Endodermal cell (in vitro differentiated cells): ENCODE measurements around the gene LSAMP. TPM values are rescaled to one million over a fixed set of nuclear protein-coding genes. Genes with fewer than 3 reads are reported as not detected.
"Not testable (repeated sequence)": the region's sequence is repeated elsewhere in the genome, so short reads cannot be mapped to it uniquely, and the experiment has no call there.

ENCODE experiments used
- DNase-seq: peaks from one replicate; pipeline ENCODE4 v3.0.0-alpha.2; 2017
- H3K27ac ChIP-seq: 2 replicates; pipeline ENCODE4 v1.5.1; 2013; ENCODE audit warnings: mild to moderate bottlenecking, low read depth, low read length, moderate library complexity
- H3K27me3 ChIP-seq: 2 replicates; pipeline ENCODE4 v1.6.1; 2013; ENCODE audit warnings: mild to moderate bottlenecking, low read length, moderate library complexity; ENCODE audit not compliant: insufficient read depth, control insufficient read depth, poor library complexity, severe bottlenecking
- H3K36me3 ChIP-seq: 2 replicates; pipeline ENCODE4 v1.7.0; 2013; ENCODE audit warnings: mild to moderate bottlenecking, low read length, moderate library complexity; ENCODE audit not compliant: control insufficient read depth, insufficient read depth
- H3K4me1 ChIP-seq: one replicate; pipeline ENCODE4 v1.7.0; 2013; ENCODE audit warnings: low read length; ENCODE audit not compliant: control insufficient read depth, insufficient read depth
- H3K4me3 ChIP-seq: 2 replicates; pipeline ENCODE4 v1.5.1; 2013; ENCODE audit warnings: mild to moderate bottlenecking, low read length, moderate library complexity
- H3K9ac ChIP-seq: 2 replicates; pipeline ENCODE4 v1.6.1; 2013; ENCODE audit warnings: mild to moderate bottlenecking, low read length, moderate library complexity; ENCODE audit not compliant: poor library complexity, severe bottlenecking; ENCODE audit errors: extremely low read depth
- H3K9me3 ChIP-seq: 2 replicates; pipeline ENCODE4 v1.6.1; 2013; ENCODE audit warnings: mild to moderate bottlenecking, low read length, moderate library complexity; ENCODE audit not compliant: control insufficient read depth
- H3K27ac Mint-ChIP-seq: 2 replicates; pipeline ENCODE4 v1.8.0; 2020; ENCODE audit warnings: mixed read lengths
- H3K27me3 Mint-ChIP-seq: 2 replicates; pipeline ENCODE4 v1.8.0; 2021; ENCODE audit warnings: mild to moderate bottlenecking, mixed read lengths; ENCODE audit not compliant: insufficient read depth
- H3K36me3 Mint-ChIP-seq: 2 replicates; pipeline ENCODE4 v1.8.0; 2020; ENCODE audit warnings: low read depth, mixed read lengths
- H3K4me1 Mint-ChIP-seq: 2 replicates; pipeline ENCODE4 v1.8.0; 2020; ENCODE audit warnings: mixed read lengths
- H3K4me3 Mint-ChIP-seq: 2 replicates; pipeline ENCODE4 v1.8.0; 2020; ENCODE audit warnings: mild to moderate bottlenecking, moderate library complexity, mixed read lengths
- H3K9me3 Mint-ChIP-seq: 2 replicates; pipeline ENCODE4 v1.8.0; 2020; ENCODE audit warnings: mild to moderate bottlenecking, mixed read lengths
- CTCF ChIP-seq: fragments of 200-600 bp; sonication (generic); conservative IDR thresholded peaks from 2 replicates; pipeline ENCODE4 v1.5.0; 2021; ENCODE audit warnings: antibody characterized with exemption, mild to moderate bottlenecking
- WGBS, 2 experiments: methylation state at CpG; one replicate each; pipeline versions ENCODE4 v1.1.5 to v1.1.7; 2013; ENCODE audit warnings: missing lambda C conversion rate in 2 of 2, mixed read lengths in 1 of 2; ENCODE audit not compliant: insufficient coverage in 1 of 2, insufficient read length in 1 of 2; 5-methylcytosine and 5-hydroxymethylcytosine counted together
- total RNA-seq, 2 donors: library from RNA; stranded (reverse); fragmentation: NEBNext Ultra II Directional in 1 of 2; extraction: Animal tissue kit (Norgen Biotek cat#: 25700) in 1 of 2; gene quantifications; 2 replicates in 1 of 2; 3 replicates in 1 of 2; pipeline ENCODE4 v1.2.1, GENCODE V29; 2021

The LSAMP gene
- total RNA-seq, 2 donors from 2014 or later: 4.4 to 10.2 TPM

DNA sequence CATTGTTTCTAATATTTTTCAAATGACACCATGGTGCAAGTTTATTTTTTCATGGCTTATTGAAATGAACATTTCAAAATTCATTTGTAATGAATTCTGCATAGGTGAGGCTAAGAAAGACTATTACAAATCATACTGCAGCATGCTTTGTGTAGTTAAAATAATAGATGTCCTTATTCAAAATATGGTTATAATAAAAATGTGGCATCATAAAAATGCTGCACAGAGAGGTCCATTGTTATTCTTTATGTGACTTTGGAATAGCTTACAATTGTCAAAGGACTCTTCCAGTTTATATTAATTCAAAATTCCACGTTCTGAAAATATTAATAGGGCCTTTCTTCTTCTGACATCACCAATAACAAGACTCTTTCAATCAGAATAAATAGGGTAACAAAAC, 599.3 kb downstream of the LSAMP start:
- no peaks in the 10 kb centered on the region for H3K9me3 ChIP-seq
- no peak overlapping the region for H3K9ac ChIP-seq
- no peak overlapping the region for H3K27ac ChIP-seq
- H3K27ac Mint-ChIP-seq: no peak overlapping the region
- H3K4me1 ChIP-seq: peaks cover 2% of the 10 kb centered on the region
- H3K4me3 Mint-ChIP-seq: no peak overlapping the region
- H3K4me3 ChIP-seq: no peak overlapping the region
- no peak for TF ChIP-seq CTCF
- no peak for DNase-seq
- H3K27me3 ChIP-seq: no peaks in the 10 kb centered on the region
- no peaks in the 10 kb centered on the region for H3K9me3 Mint-ChIP-seq
- H3K27me3 Mint-ChIP-seq: no peaks in the 10 kb centered on the region
- H3K36me3 Mint-ChIP-seq: no peaks in the 10 kb centered on the region
- WGBS, 2 experiments: 43% methylated on average over 1 of the region's 1 CpG; no CpG with 5 or more reads in 1 of the 2 experiments
- H3K36me3 ChIP-seq: no peaks in the 10 kb centered on the region
- peaks cover 29% of the 10 kb centered on the region for H3K4me1 Mint-ChIP-seq

DNA sequence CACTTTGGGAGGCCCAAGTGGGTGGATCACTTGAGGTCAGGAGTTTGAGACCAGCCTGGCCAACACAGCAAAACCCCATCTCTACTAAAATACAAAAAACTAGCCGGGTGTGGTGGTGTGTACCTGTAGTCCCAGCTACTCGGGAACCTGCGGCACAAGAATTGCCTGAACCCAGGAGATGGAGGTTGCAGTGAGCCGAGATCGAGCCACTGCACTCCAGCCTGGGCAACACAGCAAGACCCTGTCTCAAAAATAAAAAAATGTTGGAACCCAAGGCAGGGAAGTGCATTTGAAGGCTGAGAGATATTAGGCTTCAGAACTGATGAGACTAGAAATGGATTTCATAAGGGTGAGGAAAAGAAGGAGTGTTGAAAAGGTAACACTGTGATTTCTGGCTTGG, 600.6 kb downstream of the LSAMP start:
- not testable (repeated sequence) for H3K4me3 Mint-ChIP-seq, DNase-seq, H3K4me1 ChIP-seq, H3K27ac ChIP-seq, H3K4me3 ChIP-seq, H3K9me3 ChIP-seq, H3K27me3 ChIP-seq, H3K36me3 Mint-ChIP-seq, H3K9me3 Mint-ChIP-seq, H3K36me3 ChIP-seq, H3K27ac Mint-ChIP-seq, H3K9ac ChIP-seq, H3K27me3 Mint-ChIP-seq
- WGBS, 2 experiments: 84 to 88% methylated on average over 5 of the region's 5 CpGs
- H3K4me1 Mint-ChIP-seq: peaks cover 29% of the 10 kb centered on the region

DNA sequence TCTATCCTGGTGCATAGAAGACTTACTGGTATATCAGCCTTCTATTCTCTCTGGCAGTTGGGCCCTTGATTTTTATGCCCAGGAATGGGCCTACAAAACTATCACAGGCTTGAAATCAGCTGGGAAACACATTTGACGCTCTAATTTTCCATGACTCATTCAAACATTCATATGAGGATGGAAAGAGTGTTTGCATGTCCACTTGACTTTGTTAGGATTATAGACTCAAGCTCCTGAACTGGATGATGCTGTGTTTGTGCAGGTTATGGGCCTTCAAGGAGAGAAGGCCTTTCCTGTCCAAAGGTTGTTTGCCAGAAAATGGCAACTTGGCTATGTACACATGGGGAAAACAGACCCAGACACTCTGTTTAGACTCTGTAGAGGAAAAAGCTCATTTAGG, 602.1 kb downstream of the LSAMP start:
- Mint-ChIP-seq H3K4me3 (no peak overlapping the region), H3K27me3 (no peaks in the 10 kb centered on the region), H3K36me3 (no peaks in the 10 kb centered on the region), H3K27ac (no peak overlapping the region), H3K4me1 (peaks cover 15% of the 10 kb centered on the region), H3K9me3 (no peaks in the 10 kb centered on the region)
- Histone ChIP-seq H3K4me3 (no peak overlapping the region), H3K9ac (no peak overlapping the region), H3K9me3 (no peaks in the 10 kb centered on the region), H3K27me3 (no peaks in the 10 kb centered on the region), H3K36me3 (no peaks in the 10 kb centered on the region), H3K4me1 (peaks cover 2% of the 10 kb centered on the region), H3K27ac (no peak overlapping the region)
- 86 to 100% methylated on average over 1 of the region's 1 CpG for WGBS, 2 experiments
- TF ChIP-seq CTCF: no peak
- DNase-seq: no peak

DNA sequence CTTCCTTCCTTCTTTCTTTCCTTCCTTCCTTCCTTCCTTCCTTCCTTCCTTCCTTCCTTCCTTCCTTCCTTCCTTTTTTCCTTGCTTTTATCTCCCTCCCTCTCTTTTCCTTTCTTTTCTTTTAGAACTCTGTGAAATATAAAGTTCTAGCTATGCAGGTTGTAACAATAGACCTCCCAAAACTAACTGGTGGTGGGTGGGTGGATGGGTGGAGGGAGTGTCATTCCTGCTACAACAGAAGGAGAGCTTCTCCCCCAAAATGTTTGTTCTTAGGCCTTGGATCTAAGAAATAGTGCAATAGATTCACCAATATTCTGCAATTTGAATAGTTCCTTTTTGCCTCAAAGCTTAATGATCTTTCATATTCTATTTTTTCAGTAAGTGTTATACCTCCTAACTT, 606.0 kb downstream of the LSAMP start:
- Mint-ChIP-seq H3K4me3 (no peak overlapping the region), H3K4me1 (peaks cover 7% of the 10 kb centered on the region), H3K36me3 (no peaks in the 10 kb centered on the region), H3K27me3 (no peaks in the 10 kb centered on the region), H3K27ac (no peak overlapping the region), H3K9me3 (no peaks in the 10 kb centered on the region)
- Histone ChIP-seq H3K36me3 (no peaks in the 10 kb centered on the region), H3K27me3 (no peaks in the 10 kb centered on the region), H3K9ac (no peak overlapping the region), H3K9me3 (no peaks in the 10 kb centered on the region), H3K4me3 (no peak overlapping the region), H3K4me1 (peaks cover 2% of the 10 kb centered on the region), H3K27ac (no peak overlapping the region)
- no peak for DNase-seq
- no peak for TF ChIP-seq CTCF
